HG02870 (cell line): ENCODE results near the gene PRR15L.
"Not testable (repeated sequence)": the region's sequence is repeated elsewhere in the genome, so short reads cannot be mapped to it uniquely, and the experiment has no call there.

ENCODE experiments used
- ATAC-seq: cut with Tn5 transposase; IDR thresholded peaks from one replicate; pipeline ENCODE4 v1.9.1; 2021; ENCODE audit warnings: mild to moderate bottlenecking, moderate library complexity; ENCODE audit not compliant: unreplicated experiment

PRR15L gene

DNA sequence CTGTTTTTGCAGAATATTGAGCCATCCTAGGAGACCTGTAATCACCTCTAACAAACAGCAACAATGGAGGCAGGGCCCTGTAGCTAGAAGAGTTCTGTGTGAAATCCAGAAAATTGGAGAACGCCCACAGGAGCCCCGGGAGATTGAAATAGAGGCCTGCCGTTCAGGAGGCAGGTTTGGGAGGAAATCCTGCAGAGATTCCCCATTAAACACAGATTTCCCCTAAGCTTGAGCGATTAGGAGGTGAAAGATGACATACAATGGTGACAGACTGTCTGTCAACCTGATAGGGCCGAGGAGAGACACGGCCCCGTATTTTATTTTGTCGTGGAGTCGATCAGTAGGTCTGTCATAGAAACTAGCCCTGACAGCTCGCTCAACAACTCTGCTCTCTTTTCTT is 31.5 kb upstream of the PRR15L start:
- ATAC-seq, result no peak

DNA sequence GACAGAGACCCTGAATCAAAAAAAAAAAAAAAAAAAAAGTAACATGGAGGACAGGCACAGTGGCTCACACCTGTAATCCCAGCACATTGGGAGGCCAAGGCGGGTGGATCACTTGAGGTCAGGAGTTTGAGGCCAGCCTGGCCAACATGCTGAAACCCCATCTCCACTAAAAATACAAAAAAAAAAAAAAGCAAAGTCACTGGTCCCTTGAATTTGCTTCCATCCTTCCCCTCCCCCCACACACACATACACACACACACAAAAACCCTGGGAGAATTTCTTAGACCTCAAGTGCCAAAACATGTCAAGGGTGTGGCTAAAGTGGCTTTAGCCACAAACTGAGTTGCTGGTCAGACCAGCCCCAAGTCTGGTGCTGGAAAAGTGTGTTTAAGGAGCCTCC is 30.8 kb upstream of the PRR15L start:
- not testable (repeated sequence) for ATAC-seq

DNA sequence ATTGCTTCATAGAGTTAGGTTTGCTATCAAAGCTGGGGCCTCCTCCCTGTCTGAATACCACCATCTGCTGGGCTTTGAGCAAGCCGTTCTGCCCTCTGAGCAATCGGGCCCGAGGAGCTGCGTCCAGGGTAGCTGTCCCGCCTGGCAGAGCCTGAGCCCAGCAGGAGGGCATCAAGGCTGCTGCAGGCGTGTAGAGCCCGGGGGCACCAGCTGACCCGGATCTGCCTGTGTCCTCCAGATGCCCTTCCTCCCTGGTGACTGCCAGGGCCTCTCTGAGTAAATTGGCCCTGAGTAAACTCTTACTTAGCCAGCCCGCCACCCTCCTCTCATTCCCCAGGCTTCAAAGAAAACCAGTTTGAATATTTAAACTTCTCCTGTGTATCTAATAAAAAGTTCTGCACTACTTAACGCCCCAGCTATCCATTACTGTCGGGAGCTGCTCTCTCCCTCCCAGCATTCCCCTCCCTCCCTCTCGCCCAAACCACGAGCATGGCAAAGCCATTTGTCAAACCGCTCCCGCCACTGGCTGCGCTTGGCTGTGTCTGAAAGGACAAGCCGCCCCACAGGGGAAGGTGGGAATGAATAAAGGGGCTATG is 29.7 kb upstream of the PRR15L start:
- ATAC-seq, result no peak

DNA sequence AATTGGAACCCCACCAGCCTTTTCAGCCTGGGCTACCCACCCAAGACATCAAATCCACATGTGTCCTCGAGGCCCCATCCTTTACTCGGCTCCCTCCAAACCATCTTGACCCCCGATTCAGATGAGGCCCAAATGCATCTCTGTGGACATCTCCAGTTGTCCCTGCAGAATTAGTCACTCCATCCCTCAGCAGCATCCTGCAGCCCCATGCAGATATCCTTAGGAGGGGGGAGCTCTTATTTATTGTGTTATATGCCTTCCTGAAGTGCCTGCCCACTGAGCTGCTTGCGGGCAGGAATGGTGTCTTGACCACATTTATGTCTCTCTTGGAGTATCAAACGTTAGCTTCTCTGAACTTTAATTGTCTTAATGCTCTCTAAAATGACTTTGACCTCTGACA is 28.8 kb upstream of the PRR15L start:
- ATAC-seq, result no peak

DNA sequence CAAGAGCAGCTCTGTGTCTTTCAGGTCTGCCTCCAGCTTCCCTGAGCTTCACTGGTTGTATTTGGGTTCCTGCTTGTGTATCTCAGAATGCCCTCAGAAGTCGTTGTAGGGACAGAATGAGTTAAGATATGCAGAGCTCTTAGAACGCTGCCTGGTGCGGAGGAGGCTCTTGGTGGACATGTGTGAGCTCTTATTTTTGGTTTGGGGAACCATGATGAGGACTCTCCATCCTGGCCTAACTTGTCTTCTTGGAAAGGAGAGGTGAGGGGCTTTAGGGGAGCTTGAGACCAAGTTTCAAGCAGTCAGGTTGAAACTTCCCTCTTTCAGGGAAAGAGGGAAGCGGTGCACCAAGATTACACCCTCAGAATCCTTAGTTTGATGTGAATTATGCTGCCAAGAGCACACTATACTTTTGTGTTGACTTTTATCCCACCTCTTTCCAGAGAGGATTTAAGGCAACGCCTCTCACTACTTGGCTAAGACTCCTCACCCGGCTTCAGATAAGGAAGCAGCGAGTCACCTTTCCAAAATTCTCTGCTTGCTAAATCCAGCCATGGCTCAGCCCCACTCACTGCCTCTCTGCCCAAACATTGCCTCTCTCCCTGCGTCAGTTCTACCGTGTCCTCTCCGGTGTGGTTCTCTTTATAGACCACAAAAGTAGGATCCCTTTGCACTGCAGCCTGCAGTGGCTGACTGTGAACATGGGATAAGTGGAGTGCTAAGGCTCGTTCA is 26.0 kb upstream of the PRR15L start:
- ATAC-seq, result no peak

DNA sequence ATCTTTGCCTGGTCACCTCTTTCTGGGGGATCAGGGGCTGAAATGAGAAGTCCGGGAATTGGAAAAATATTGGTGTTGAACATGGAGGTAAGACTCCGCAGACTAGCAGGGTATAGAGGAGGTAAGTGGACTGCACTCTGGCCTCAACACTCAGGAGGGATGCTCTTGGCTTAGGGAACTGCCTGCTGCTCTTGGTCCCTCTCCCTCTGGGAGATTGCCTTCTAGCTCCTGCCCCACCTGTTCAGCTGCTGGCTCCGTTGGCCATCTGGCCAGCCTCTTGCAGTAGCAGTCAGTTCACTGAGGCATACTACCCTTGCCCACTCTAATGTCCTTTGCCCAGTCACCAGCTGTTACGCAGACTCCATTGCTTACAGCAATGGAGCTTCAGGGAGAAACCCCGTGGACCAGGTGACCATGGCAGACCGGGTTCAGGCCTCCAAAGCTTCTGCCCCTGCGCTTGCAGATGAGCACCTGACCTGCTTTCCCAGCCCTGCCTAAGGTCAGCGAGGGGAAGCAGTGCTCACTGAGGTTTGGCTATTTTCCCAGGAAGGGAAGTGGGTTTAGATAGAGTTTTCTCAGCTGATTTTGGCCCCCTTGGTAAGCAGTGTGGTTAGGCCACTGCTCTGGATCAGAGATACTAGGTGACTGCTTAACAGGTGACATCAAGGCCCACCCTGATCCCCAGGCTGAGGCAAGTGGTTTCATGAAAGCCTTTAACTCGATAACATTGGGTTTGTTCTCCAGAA is 25.1 kb upstream of the PRR15L start:
- ATAC-seq, result no peak

DNA sequence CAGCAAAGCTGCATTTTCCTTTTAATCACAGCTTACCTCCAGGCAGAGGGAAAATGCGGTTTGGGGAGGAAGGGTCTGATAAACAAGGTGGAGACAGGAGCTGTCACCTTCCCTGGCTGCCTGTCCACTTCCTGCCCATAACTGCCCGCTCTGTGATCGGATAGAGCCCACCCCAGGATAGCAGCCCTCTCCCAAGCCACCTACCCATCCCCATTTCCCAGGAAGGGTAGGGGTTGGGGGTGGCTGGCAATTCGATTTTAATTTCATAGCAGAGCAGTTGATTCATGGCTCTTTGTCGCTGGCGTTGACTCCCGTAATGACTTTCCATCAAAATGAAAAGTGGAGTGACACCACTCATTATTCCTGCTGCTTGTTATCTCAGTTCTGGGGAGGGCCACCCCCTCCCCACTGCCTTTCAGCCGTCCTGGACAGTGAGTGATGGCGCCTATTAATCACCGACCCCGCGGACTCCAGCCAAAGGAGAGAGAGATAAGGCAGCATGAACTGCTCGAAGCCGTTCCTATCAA is 24.5 kb upstream of the PRR15L start:
- no peak for ATAC-seq

DNA sequence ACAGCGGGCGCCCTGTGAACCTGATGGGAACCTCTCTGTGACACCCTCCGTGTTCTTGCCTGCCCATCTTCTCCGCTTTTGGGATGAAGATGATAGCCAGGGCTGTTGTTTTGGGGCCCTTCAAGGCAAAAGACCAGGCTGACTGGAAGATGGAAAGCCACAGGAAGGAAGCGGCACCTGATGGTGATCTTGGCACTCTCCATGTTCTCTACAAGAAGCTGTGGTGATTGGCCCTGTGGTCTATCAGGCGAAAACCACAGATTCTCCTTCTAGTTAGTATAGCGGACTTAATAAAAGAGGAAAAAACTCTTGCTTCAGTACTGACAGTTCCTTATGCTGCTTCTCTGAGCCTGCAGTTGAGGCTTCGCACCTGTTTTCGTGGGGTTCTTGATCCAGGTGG is 23.8 kb upstream of the PRR15L start:
- no peak for ATAC-seq

DNA sequence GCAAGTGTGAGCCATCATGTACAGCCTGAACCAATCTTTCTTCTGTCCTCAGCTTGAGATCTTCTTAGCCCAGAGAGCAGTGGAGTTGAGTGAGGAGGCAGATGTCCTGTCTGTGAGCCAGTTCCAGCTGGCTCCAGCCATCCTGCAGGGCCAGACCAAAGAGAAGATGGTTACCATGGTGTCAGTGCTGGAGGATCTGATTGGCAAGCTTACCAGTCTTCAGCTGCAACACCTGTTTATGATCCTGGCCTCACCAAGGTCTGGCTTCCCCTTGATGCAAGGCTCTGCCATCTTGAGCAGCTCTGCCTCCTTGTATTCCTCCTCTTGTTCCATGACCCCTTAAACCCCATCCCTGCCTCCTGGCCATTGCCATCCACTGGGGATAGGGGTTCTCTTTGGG is 22.9 kb upstream of the PRR15L start:
- ATAC-seq, result no peak

DNA sequence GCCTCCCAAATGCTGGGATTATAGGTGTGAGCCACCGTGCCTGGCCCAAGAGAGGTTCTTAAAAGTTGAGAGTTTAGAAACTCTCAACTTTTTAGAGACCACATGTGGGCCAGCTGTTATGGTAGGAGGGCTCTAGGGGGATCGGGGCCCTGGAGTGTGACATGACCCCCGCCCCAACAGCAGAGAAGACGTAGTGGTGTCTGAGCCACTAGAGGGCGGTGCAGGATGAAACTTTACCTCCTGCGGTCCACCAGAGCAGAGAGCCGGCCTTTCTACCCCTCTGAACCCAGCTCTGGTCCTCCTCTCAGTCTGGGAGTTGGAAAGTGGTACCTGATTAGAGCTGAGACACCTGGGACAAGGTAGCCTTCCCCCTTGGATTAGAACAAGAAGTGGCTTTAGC is 20.6 kb upstream of the PRR15L start:
- no peak for ATAC-seq

DNA sequence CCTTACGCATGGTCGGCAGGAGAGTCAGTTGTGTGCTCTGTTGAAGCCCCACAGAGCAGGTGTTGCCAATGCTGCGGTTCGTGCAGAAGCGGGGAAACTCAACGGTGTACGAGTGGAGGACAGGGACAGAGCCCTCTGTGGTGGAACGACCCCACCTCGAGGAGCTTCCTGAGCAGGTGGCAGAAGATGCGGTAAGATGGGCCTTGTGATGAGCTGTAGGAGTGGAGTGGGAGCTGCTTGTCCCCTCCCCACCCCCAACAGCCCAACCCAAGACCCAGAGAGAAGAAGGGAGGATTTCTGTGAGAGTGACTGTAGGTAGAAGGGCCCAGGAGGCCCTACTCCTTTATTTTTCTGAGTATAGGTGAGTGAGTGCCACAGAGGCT is 18.1 kb upstream of the PRR15L start:
- ATAC-seq, result no peak

DNA sequence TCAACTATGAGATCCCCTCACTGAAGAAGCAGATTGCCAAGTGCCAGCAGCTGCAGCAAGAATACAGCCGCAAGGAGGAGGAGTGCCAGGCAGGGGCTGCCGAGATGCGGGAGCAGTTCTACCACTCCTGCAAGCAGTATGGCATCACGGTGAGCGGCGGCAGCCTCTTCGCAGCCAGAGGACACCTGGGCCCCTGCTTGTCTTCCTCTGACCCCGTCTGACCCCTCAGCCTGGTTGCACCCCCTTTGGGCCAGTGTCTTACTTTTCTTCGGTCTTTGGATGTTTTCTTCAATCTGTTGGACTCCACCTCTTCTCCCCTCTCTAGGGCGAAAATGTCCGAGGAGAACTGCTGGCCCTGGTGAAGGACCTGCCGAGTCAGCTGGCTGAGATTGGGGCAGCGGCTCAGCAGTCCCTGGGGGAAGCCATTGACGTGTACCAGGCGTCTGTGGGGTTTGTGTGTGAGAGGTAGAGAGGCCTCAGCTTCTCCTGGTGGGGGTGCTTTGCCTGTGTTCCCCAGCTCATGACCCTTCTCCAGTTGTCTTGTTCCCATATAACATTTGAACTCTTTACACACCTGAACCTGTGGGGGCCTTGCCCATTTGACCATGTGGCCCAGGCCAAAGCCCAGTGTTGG is 17.6 kb upstream of the PRR15L start:
- no peak for ATAC-seq

DNA sequence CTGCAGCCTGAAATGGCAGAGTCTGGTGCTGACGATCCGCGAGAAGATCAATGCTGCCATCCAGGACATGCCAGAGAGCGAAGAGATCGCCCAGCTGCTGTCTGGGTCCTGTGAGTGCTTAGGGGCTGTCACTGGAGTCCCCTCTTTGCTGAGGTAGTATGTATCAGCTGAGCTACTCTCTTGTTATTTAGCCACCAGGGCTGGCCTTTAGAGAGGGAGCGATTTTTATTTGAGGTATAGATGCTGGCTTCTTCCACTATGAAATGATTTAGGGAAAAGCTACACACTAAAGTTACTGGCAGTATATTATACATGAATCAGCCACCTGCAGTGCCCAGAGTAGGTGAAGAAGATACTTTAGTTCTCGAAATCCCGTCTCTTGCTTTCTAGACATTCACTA is 15.9 kb upstream of the PRR15L start:
- no peak for ATAC-seq

DNA sequence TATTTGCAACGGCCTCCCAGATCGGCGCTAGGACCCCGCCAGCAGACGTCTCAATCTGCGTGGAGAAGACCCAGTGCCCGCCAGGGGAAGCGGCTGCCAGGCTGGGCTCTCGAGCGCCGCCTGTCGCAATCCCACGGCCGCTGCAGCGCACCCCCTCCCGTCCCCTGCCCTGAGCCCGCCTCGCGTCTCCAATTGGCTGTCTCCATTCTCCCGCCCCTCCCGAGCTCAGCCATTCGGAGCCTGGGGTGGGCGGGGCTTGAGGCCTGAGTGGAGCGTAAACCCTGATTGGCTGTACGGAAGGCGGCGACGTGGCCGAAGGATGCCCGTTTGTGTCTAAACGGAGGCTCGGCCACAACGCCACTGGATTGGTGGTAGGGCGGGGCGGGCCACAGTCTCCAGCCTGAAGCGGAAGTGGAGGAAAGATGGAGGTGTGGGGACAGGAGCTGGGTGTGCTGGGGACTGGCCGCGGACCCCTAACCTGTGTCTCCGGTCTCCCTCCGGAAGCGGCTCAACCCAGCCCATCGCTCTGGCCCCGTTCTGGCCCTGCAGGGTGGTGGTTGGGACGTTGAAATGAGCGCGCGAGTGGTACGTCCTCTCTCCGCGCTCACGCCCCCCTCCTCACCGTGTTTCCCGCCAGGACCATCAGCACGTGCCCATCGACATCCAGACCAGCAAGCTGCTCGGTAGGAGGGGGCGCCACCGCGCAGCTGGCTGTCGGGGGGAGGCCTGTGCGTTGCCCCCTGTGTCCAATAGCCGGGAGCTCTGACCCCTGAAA is 13.2 kb upstream of the PRR15L start, which contains the start of gene CDK5RAP3:
Gene CDK5RAP3 (plus strand): TSS at position 389 of the 775 bp plus-strand sequence. CDS start 34 bp downstream, at position 423.
- ATAC-seq, result peak; percentile 94

DNA sequence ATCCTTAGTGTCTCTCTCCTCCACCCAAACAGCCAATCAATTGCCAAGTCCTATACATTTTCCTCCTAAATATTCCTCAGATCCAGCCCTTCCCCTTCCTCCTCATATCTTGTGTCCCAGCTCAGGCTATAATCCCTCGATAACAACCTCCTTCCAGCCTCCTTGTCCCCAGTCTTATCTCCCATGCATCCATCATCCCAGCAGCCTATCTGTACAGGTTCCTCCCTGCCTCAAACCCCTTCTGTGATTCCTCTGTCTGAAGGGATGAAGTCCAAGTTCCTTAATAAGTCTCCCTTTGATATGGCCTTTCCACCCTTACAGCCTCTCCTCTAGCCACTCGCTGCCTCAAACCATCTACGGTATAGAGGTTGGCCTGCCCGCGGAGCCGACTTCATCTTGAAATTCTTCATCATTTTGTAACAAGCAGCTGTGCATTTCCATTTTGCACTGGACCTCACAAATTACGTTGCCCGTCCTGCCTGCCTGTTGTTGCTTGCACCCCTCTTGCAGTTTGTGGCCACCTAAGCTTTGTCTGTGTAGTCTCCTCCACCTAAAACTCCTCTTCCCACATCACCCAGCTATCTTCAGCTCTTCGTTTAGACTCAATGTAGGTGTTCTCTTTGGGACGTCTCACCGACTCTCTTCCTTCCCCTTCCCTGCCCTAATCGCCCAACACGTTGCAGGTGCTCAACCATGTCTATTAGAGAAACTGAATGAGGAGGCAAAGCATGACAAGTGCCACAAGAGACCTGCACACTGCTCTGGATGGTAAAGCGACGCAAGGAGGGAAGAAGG is 12.4 kb upstream of the PRR15L start:
- no peak for ATAC-seq

DNA sequence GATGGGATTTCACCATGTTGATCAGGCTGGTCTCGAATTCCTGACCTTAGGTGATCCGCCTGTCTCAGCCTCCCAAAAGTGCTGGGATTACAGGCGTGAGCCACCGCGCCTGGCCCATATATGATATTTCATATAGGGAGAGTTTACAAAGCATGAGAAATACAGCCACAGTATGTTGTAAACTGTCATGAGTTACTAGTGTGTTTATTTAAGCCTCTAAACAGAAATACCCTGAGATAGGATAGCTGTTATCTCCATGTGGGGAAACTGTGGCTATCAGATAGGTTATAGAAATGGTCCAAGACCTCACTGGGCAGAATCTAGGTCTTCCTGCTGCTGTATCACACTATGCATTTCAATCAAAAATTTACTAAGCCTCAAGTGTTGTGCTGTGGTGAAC is 11.2 kb upstream of the PRR15L start:
- ATAC-seq, result no peak

DNA sequence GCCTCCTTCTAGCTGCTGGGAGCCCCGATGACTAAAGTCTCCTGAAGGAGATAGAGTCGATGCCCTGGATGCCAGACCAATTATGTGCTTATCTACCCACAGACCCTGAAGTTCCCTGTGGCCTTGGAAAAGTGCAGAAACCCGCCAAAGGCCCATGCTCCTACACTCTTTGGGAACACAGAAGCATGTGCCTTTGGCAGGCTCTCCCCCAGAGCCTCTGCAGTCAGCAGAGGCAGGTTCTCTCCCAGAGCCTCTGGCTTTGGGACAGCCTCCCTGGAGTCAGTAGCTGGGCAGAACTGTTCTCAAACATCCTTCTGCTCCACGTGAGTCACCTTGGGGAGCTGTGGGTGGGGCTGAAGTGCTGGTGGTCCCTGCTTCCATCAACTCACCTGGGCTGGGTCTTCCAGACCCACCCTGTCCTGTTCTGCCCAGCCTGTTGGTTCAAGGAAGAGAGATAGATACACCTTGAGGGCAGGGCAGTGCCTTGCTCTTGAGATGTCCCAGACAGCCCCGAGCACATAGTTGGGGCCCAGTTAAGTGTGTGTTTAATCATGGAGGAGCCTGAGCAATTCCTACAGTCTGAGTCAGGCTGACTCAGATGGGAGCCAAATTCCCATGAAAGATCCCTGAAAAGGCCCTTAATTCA is 10.0 kb upstream of the PRR15L start:
- ATAC-seq, result no peak

DNA sequence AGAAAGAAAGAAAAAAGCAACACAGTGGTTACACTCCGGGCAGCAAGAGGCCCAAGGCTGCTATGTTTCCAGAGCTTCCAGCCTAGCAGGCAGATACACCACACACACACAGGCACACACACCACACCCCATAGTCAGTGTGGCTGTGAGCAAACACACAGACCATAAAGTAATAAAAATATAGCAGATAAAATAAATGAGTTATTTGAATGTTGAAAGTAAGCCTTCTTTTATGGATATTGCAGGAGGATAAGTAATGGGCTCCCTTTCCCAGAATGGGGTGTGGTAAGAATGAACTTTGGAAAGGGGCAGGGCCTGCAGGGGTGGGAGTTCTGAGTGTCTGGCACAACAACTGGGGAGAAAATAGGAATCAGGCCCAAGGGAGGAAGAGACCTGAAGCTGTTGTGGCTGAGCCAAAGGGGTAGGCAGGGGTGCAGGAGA is 8.4 kb upstream of the PRR15L start:
- no peak for ATAC-seq

DNA sequence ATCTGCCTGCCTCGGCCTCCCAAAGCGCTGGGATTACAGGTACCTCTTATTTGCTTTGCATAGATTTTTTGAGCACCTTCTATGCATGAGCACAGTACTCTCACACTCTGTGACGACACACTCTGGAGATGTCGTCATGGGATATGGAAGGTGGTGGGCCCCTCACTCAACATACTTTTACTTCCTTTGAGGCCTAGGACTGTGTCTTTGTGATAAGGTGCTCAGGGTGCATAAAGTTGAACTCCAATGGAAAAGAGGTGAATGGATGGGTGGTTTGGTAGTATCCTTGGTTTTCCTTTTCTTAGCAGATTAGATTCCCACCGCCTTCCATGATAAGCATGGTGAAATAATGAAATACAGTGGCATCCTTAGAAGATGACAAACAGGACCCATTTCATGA is 7.2 kb upstream of the PRR15L start:
- ATAC-seq, result no peak
